Lung (tissue), 12 donors: Measurements from ENCODE around the gene NDUFA11. TPM values are rescaled to one million over a fixed set of nuclear protein-coding genes. Genes with fewer than 3 reads are reported as not detected.
A peak's percentile ranks its signal among the peaks of the same experiment; 100 is the strongest.
"Not testable (repeated sequence)": the region's sequence is repeated elsewhere in the genome, so short reads cannot be mapped to it uniquely, and the experiment has no call there.

ENCODE experiments used
- ATAC-seq: fragments of 200-7000 bp; cut with Tn5 transposase; one replicate; pipeline ENCODE4 v1.9.1; 2020; ENCODE audit warnings: moderate number of reproducible peaks; ENCODE audit not compliant: insufficient read depth, low FRiP score
- DNase-seq, 3 donors: peaks; one replicate each; pipeline ENCODE4 v3.0.0-alpha.2; 2013 to 2017
- H3K27ac ChIP-seq, 2 donors: one replicate each; pipeline ENCODE4 v1.5.1; 2013; ENCODE audit warnings: mild to moderate bottlenecking in 2 of 2, moderate library complexity in 2 of 2, control low read depth in 1 of 2, inconsistent platforms in 1 of 2, low read depth in 1 of 2, low read length in 1 of 2
- H3K27me3 ChIP-seq, 3 donors: one replicate each; pipeline ENCODE4 v1.5.1; 2013; ENCODE audit warnings: low read length in 2 of 3; ENCODE audit not compliant: control insufficient read depth in 3 of 3, insufficient read depth in 3 of 3
- H3K36me3 ChIP-seq, 4 donors: one replicate each; pipeline ENCODE4 v1.5.1; 2013; ENCODE audit warnings: low read length in 4 of 4, mild to moderate bottlenecking in 1 of 4, moderate library complexity in 1 of 4; ENCODE audit not compliant: control insufficient read depth in 4 of 4, insufficient read depth in 4 of 4
- H3K4me1 ChIP-seq, 5 donors: one replicate each; pipeline ENCODE4 v1.5.1; 2013; ENCODE audit warnings: low read length in 5 of 5, mild to moderate bottlenecking in 2 of 5, moderate library complexity in 1 of 5; ENCODE audit not compliant: control insufficient read depth in 5 of 5, insufficient read depth in 5 of 5
- H3K4me3 ChIP-seq: one replicate; pipeline ENCODE4 v1.5.1; 2013; ENCODE audit warnings: mild to moderate bottlenecking, control low read depth, moderate library complexity
- H3K9ac ChIP-seq, 2 donors: one replicate each; pipeline ENCODE4 v1.5.1; 2013; ENCODE audit warnings: low read length in 2 of 2, control low read depth in 1 of 2; ENCODE audit not compliant: insufficient read depth in 1 of 2
- H3K9me3 ChIP-seq, 4 donors: one replicate each; pipeline ENCODE4 v1.5.1; 2013; ENCODE audit warnings: low read length in 3 of 4, mild to moderate bottlenecking in 1 of 4, moderate library complexity in 1 of 4; ENCODE audit not compliant: control insufficient read depth in 4 of 4, insufficient read depth in 3 of 4
- CTCF ChIP-seq: IDR thresholded peaks from 2 replicates; pipeline ENCODE4 v1.5.1; 2012; ENCODE audit warnings: mild to moderate bottlenecking; ENCODE audit errors: control extremely low read depth, extremely low read depth
- WGBS, 2 donors: extraction: QIAGEN DNeasy Blood & Tissue Kit; methylation state at CpG; one replicate each; pipeline ENCODE4 v1.1.7; 2013; 5-methylcytosine and 5-hydroxymethylcytosine counted together
- polyA plus RNA-seq, 2 donors: library from polyadenylated mRNA; stranded (reverse); fragments of 200-250 nt; gene quantifications; one replicate each; pipeline ENCODE4 v1.2.1, GENCODE V29; 2013
- total RNA-seq, 2 donors: library from RNA; depleted of rRNA in 1 of 2; stranded (reverse); fragments of >200 nt in 1 of 2; gene quantifications; one replicate each; pipeline ENCODE4 v1.2.1, GENCODE V29; 2014 to 2021
- donor health status: control.
- donor health status: control.
- donor health status: Bipolar disorder and iron deficiency.
- donor health status: healthy.
- donor health status: DM: yes; HTN: yes; CAD: no.

Gene NDUFA11
- total and polyA plus RNA-seq, 4 donors, result 52.5 to 344 (median 278) TPM

- TF ChIP-seq CTCF, result no peak
- Histone ChIP-seq H3K4me3 (no peak within 1 kb of the TSS), H3K9ac (no peak within 1 kb of the TSS), H3K27ac (peak within 1 kb of the TSS in 1 of 2 donors; percentile 87), H3K4me1 (peaks cover 0 to 13% (median 5%) of the 10 kb centered on the region in 5 donors), H3K9me3 (peaks cover 0 to 2% (median 0%) of the 10 kb centered on the region in 4 donors), H3K27me3 (no peaks in the 10 kb centered on the region), H3K36me3 (no peaks in the 10 kb centered on the region)
- peak; percentile 81 for ATAC-seq
- WGBS, 2 donors, result 52 to 64% methylated on average over 10 of the region's 10 CpGs
- no peak for DNase-seq
These were observed 52.3 kb downstream of the NDUFA11 start, which contains the start of gene FUT3 for GRCh38 chr19:5851302-5851701. Gene FUT3 (minus strand): TSS chr19:5851449.

GRCh38 chr19:5850743-5851293, 52.8 kb downstream of the NDUFA11 start:
- Histone ChIP-seq H3K27me3 (no peaks in the 10 kb centered on the region), H3K9ac (no peak overlapping the region), H3K9me3 (no peaks in the 10 kb centered on the region), H3K36me3 (no peaks in the 10 kb centered on the region), H3K27ac (peak overlapping the region in 1 of 2 donors; percentile 87), H3K4me1 (peaks cover 0 to 13% (median 5%) of the 10 kb centered on the region in 5 donors), H3K4me3 (no peak overlapping the region)
- ATAC-seq (no peak), DNase-seq (peak; percentile 77 to 87 (median 86))
- WGBS, 2 donors, result 15 to 28% methylated on average over 5 of the region's 5 CpGs
- no peak for TF ChIP-seq CTCF

GRCh38 chr19:5850189-5850588, 53.4 kb downstream of the NDUFA11 start:
- TF ChIP-seq CTCF, result no peak
- no peak overlapping the region for H3K4me3 ChIP-seq

GRCh38 chr19:5848621-5849020, 55.0 kb downstream of the NDUFA11 start:
- not testable (repeated sequence) for H3K9me3 ChIP-seq, H3K36me3 ChIP-seq, H3K27me3 ChIP-seq, ATAC-seq, H3K9ac ChIP-seq, H3K27ac ChIP-seq, H3K4me3 ChIP-seq, DNase-seq
- WGBS, 2 donors, result 85 to 86% methylated on average over 5 of the region's 5 CpGs
- H3K4me1 ChIP-seq, result peaks cover 0 to 13% (median 5%) of the 10 kb centered on the region in 5 donors

More at GRCh38 chr19:5850189-5850588, 53.4 kb downstream of the NDUFA11 start:
- Histone ChIP-seq H3K36me3 (no peaks in the 10 kb centered on the region), H3K9ac (no peak overlapping the region), H3K27ac (peak overlapping the region in 1 of 2 donors; percentile 14), H3K27me3 (no peaks in the 10 kb centered on the region), H3K9me3 (no peaks in the 10 kb centered on the region), H3K4me1 (peaks cover 0 to 13% (median 5%) of the 10 kb centered on the region in 5 donors)
- WGBS, 2 donors, result 82 to 88% methylated on average over 6 of the region's 6 CpGs
- ATAC-seq (no peak), DNase-seq (no peak)

- H3K4me3 ChIP-seq, ATAC-seq, DNase-seq, H3K27ac ChIP-seq, H3K27me3 ChIP-seq, H3K36me3 ChIP-seq, H3K9me3 ChIP-seq, H3K9ac ChIP-seq: not testable (repeated sequence)
- WGBS, 2 donors, result 87 to 88% methylated on average over 10 of the region's 10 CpGs
- H3K4me1 ChIP-seq, result peaks cover 0 to 13% (median 5%) of the 10 kb centered on the region in 5 donors
These were observed 55.7 kb downstream of the NDUFA11 start for GRCh38 chr19:5847846-5848245.
